Naive thymus-derived CD4-positive, alpha-beta T cell (primary cell): Measurements from ENCODE around the gene CORT. TPM values are rescaled to one million over a fixed set of nuclear protein-coding genes. Genes with fewer than 3 reads are reported as not detected.
"Not testable (repeated sequence)": the region's sequence is repeated elsewhere in the genome, so short reads cannot be mapped to it uniquely, and the experiment has no call there.

Experiments used
- ATAC-seq: fragments of 150-1000 bp; cut with Tn5 transposase; 2 replicates; pipeline ENCODE4 v1.10.0; 2021; ENCODE audit warnings: mild to moderate bottlenecking, moderate library complexity
- CTCF ChIA-PET: fragments of 350-600 bp; sonication (Branson Sonifier 250); formaldehyde crosslinking; loops from one replicate; lab custom pipeline; 2021; ENCODE audit warnings: antibody characterized with exemption; lab: Charles Lee
- POLR2A ChIA-PET: fragments of 350-600 bp; sonication (Branson Sonifier 250); formaldehyde crosslinking; loops from one replicate; lab custom pipeline; 2021; ENCODE audit warnings: antibody characterized with exemption, inconsistent platforms; lab: Charles Lee
- DNase-seq, 9 donors: peaks; one replicate each; pipeline versions ENCODE4 v3.0.0 to v3.0.0-alpha.2; 2020 to 2022; ENCODE audit warnings: mixed read lengths in 1 of 9
- H3K27ac ChIP-seq: one replicate; pipeline ENCODE4 v1.7.0; 2013; ENCODE audit warnings: mild to moderate bottlenecking, low read depth, low read length, moderate library complexity
- H3K27me3 ChIP-seq, 2 donors: one replicate each; pipeline ENCODE4 v1.7.0; 2013; ENCODE audit warnings: low read length in 2 of 2, mild to moderate bottlenecking in 2 of 2, moderate library complexity in 2 of 2; ENCODE audit not compliant: control insufficient read depth in 2 of 2, insufficient read depth in 2 of 2
- H3K36me3 ChIP-seq, 3 experiments: 1 replicate in 2 of 3; 2 replicates in 1 of 3; pipeline ENCODE4 v1.7.0; 2013; ENCODE audit warnings: low read length in 3 of 3, mild to moderate bottlenecking in 3 of 3, moderate library complexity in 1 of 3; ENCODE audit not compliant: insufficient read depth in 3 of 3, control insufficient read depth in 2 of 3
- H3K4me1 ChIP-seq, 2 donors: one replicate each; pipeline ENCODE4 v1.7.0; 2013; ENCODE audit warnings: low read length in 2 of 2, mild to moderate bottlenecking in 2 of 2, moderate library complexity in 1 of 2; ENCODE audit not compliant: control insufficient read depth in 2 of 2, insufficient read depth in 2 of 2
- H3K4me3 ChIP-seq: 2 replicates; pipeline ENCODE4 v1.7.0; 2013; ENCODE audit warnings: mild to moderate bottlenecking, low read length
- H3K9me3 ChIP-seq, 3 experiments: 1 replicate in 2 of 3; 2 replicates in 1 of 3; pipeline ENCODE4 v1.7.0; 2013; ENCODE audit warnings: low read length in 3 of 3; ENCODE audit not compliant: control insufficient read depth in 2 of 3
- H3K27ac Mint-ChIP-seq, 9 donors: one replicate each; pipeline ENCODE4 v1.8.0; 2020 to 2022; ENCODE audit warnings: mixed read lengths in 9 of 9, mild to moderate bottlenecking in 8 of 9, moderate library complexity in 5 of 9, inconsistent platforms in 2 of 9
- H3K27me3 Mint-ChIP-seq, 5 donors: one replicate each; pipeline ENCODE4 v1.8.0; 2021 to 2022; ENCODE audit warnings: mixed read lengths in 5 of 5, mild to moderate bottlenecking in 1 of 5
- H3K36me3 Mint-ChIP-seq, 5 donors: one replicate each; pipeline ENCODE4 v1.8.0; 2020 to 2022; ENCODE audit warnings: mixed read lengths in 5 of 5, mild to moderate bottlenecking in 3 of 5, inconsistent platforms in 1 of 5
- H3K4me1 Mint-ChIP-seq, 7 donors: one replicate each; pipeline ENCODE4 v1.8.0; 2020 to 2022; ENCODE audit warnings: mixed read lengths in 7 of 7, mild to moderate bottlenecking in 3 of 7, inconsistent platforms in 1 of 7
- H3K4me3 Mint-ChIP-seq, 10 donors: one replicate each; pipeline ENCODE4 v1.8.0; 2020 to 2022; ENCODE audit warnings: mild to moderate bottlenecking in 10 of 10, mixed read lengths in 10 of 10, moderate library complexity in 6 of 10, inconsistent platforms in 2 of 10
- H3K9me3 Mint-ChIP-seq, 11 donors: one replicate each; pipeline ENCODE4 v1.8.0; 2020 to 2022; ENCODE audit warnings: mixed read lengths in 11 of 11, mild to moderate bottlenecking in 4 of 11, inconsistent platforms in 1 of 11, moderate library complexity in 1 of 11
- intact Hi-C, 2 donors: fragments of 100-400 bp; cut with micrococcal nuclease; formaldehyde crosslinking; loops; one replicate each; pipeline ENCODE4 v1.15.1; 2023
- polyA plus RNA-seq, 2 donors: library from polyadenylated mRNA; unstranded; fragments of 300-500 nt; fragmentation: Illumina TruSeq; gene quantifications; one replicate each; pipeline ENCODE4 v1.2.3, GENCODE V29; 2021
- total RNA-seq, 6 experiments: library from RNA in 5 of 6; stranded (reverse) in 5 of 6; gene quantifications; 1 replicate in 5 of 6; 2 replicates in 1 of 6; pipeline ENCODE4 v1.2.3 and lab custom pipeline; 2021 to 2026

Gene CORT
- total and polyA plus RNA-seq, 7 experiments from 2014 or later = 0.27 to 0.90 TPM; not detected in 5

GRCh38 chr1:10418741-10419140 is 31.1 kb upstream of the CORT start:
- H3K36me3 ChIP-seq = peaks cover 0 to 48% (median 3%) of the 10 kb centered on the region in 3 experiments
- ATAC-seq = not testable (repeated sequence)
- H3K36me3 Mint-ChIP-seq = peaks cover 7 to 51% (median 20%) of the 10 kb centered on the region in 5 donors

GRCh38 chr1:10419351-10419750 is 30.5 kb upstream of the CORT start:
- intact Hi-C loops = no loop called here
- no peak overlapping the region for H3K27ac ChIP-seq
- H3K36me3 Mint-ChIP-seq = peaks cover 7 to 46% (median 20%) of the 10 kb centered on the region in 5 donors
- no peaks in the 10 kb centered on the region for H3K4me1 ChIP-seq
- H3K27ac Mint-ChIP-seq = peak overlapping the region in 1 of 9 donors; percentile 49
- H3K4me1 Mint-ChIP-seq = peaks cover 0 to 15% (median 7%) of the 10 kb centered on the region in 7 donors
- no peaks in the 10 kb centered on the region for H3K27me3 ChIP-seq
- no peak overlapping the region for H3K4me3 Mint-ChIP-seq
- no peak for DNase-seq
- peaks cover 0 to 47% (median 3%) of the 10 kb centered on the region in 3 experiments for H3K36me3 ChIP-seq
- H3K9me3 ChIP-seq = no peaks in the 10 kb centered on the region
- no peaks in the 10 kb centered on the region for H3K9me3 Mint-ChIP-seq
- ATAC-seq = no peak
- H3K27me3 Mint-ChIP-seq = no peaks in the 10 kb centered on the region
- no peak overlapping the region for H3K4me3 ChIP-seq
- CTCF ChIA-PET = no interaction called here
- POLR2A ChIA-PET = no interaction called here

More at GRCh38 chr1:10418741-10419140, 31.1 kb upstream of the CORT start:
- CTCF ChIA-PET = interaction anchor here (0.7 to 1.0 kb wide), 2 partner anchors 11 to 414 kb away, joined by 4 to 9 read pairs; no protein-coding TSS in a partner anchor
- DNase-seq, H3K27ac ChIP-seq, H3K4me3 Mint-ChIP-seq, H3K4me3 ChIP-seq, H3K27ac Mint-ChIP-seq, H3K27me3 Mint-ChIP-seq, POLR2A ChIA-PET, H3K27me3 ChIP-seq, intact Hi-C loops, H3K9me3 ChIP-seq, H3K9me3 Mint-ChIP-seq, H3K4me1 ChIP-seq: not testable (repeated sequence)
- H3K4me1 Mint-ChIP-seq = peaks cover 0 to 17% (median 7%) of the 10 kb centered on the region in 7 donors

GRCh38 chr1:10421637-10422036 is 28.2 kb upstream of the CORT start:
- intact Hi-C loops = no loop called here
- H3K27me3 Mint-ChIP-seq = no peaks in the 10 kb centered on the region
- H3K9me3 Mint-ChIP-seq = no peaks in the 10 kb centered on the region
- no peaks in the 10 kb centered on the region for H3K4me1 ChIP-seq
- DNase-seq (no peak), ATAC-seq (no peak)
- ChIA-PET POLR2A (no interaction called here), CTCF (no interaction called here)
- no peak overlapping the region for H3K4me3 ChIP-seq
- H3K4me3 Mint-ChIP-seq = no peak overlapping the region
- H3K27ac ChIP-seq = no peak overlapping the region
- H3K27ac Mint-ChIP-seq = no peak overlapping the region
- no peaks in the 10 kb centered on the region for H3K27me3 ChIP-seq
- H3K36me3 Mint-ChIP-seq = peaks cover 7 to 34% (median 15%) of the 10 kb centered on the region in 5 donors
- H3K4me1 Mint-ChIP-seq = no peaks in the 10 kb centered on the region
- H3K9me3 ChIP-seq = no peaks in the 10 kb centered on the region
- H3K36me3 ChIP-seq = peaks cover 0 to 37% (median 3%) of the 10 kb centered on the region in 3 experiments

GRCh38 chr1:10424034-10424433 is 25.8 kb upstream of the CORT start:
- DNase-seq (no peak), ATAC-seq (no peak)
- H3K9me3 Mint-ChIP-seq = no peaks in the 10 kb centered on the region
- ChIA-PET POLR2A (no interaction called here), CTCF (interaction anchor here (1.0 kb wide), 1 partner anchor 215 kb away, joined by 3 read pairs; no protein-coding TSS in a partner anchor)
- intact Hi-C loops = loop anchor here in 1 of 2 donors (1.0 kb wide), 1 partner anchor 47 kb away; no protein-coding TSS in a partner anchor
- H3K4me1 ChIP-seq = no peaks in the 10 kb centered on the region
- no peak overlapping the region for H3K4me3 ChIP-seq
- no peak overlapping the region for H3K4me3 Mint-ChIP-seq
- peaks cover 6 to 15% (median 9%) of the 10 kb centered on the region in 5 donors for H3K36me3 Mint-ChIP-seq
- no peaks in the 10 kb centered on the region for H3K27me3 ChIP-seq
- peaks cover 0 to 8% (median 3%) of the 10 kb centered on the region in 7 donors for H3K4me1 Mint-ChIP-seq
- H3K27ac Mint-ChIP-seq = no peak overlapping the region
- H3K9me3 ChIP-seq = no peaks in the 10 kb centered on the region
- peaks cover 0 to 16% (median 3%) of the 10 kb centered on the region in 3 experiments for H3K36me3 ChIP-seq
- no peak overlapping the region for H3K27ac ChIP-seq
- H3K27me3 Mint-ChIP-seq = no peaks in the 10 kb centered on the region

GRCh38 chr1:10424651-10425050 is 25.2 kb upstream of the CORT start:
- no peak overlapping the region for H3K4me3 Mint-ChIP-seq
- no peaks in the 10 kb centered on the region for H3K9me3 Mint-ChIP-seq
- ChIA-PET CTCF (interaction anchor here (0.7 to 1.0 kb wide), 2 partner anchors 84 to 215 kb away, joined by 3 read pairs; no protein-coding TSS in a partner anchor), POLR2A (no interaction called here)
- no peaks in the 10 kb centered on the region for H3K27me3 ChIP-seq
- H3K4me1 Mint-ChIP-seq = peaks cover 0 to 10% (median 4%) of the 10 kb centered on the region in 7 donors
- H3K27me3 Mint-ChIP-seq = no peaks in the 10 kb centered on the region
- DNase-seq (no peak), ATAC-seq (no peak)
- H3K36me3 Mint-ChIP-seq = peaks cover 3 to 10% (median 3%) of the 10 kb centered on the region in 5 donors
- peaks cover 0 to 10% (median 0%) of the 10 kb centered on the region in 3 experiments for H3K36me3 ChIP-seq
- H3K27ac ChIP-seq = no peak overlapping the region
- no peaks in the 10 kb centered on the region for H3K9me3 ChIP-seq
- H3K27ac Mint-ChIP-seq = no peak overlapping the region
- H3K4me3 ChIP-seq = no peak overlapping the region
- intact Hi-C loops = loop anchor here in 1 of 2 donors (1.0 kb wide), 1 partner anchor 47 kb away; no protein-coding TSS in a partner anchor
- H3K4me1 ChIP-seq = peaks cover 0 to 3% of the 10 kb centered on the region in 2 donors

GRCh38 chr1:10425826-10426534 is 23.9 kb upstream of the CORT start:
- H3K4me1 ChIP-seq, H3K4me3 Mint-ChIP-seq, H3K4me3 ChIP-seq, H3K27me3 ChIP-seq, intact Hi-C loops, H3K9me3 ChIP-seq, DNase-seq, ATAC-seq, H3K27ac ChIP-seq, H3K36me3 Mint-ChIP-seq, H3K36me3 ChIP-seq, H3K27me3 Mint-ChIP-seq, POLR2A ChIA-PET, H3K9me3 Mint-ChIP-seq: not testable (repeated sequence)
- Mint-ChIP-seq H3K4me1 (peaks cover 0 to 17% (median 14%) of the 10 kb centered on the region in 7 donors), H3K27ac (peak overlapping the region in 1 of 9 donors; percentile 9)
- CTCF ChIA-PET = interaction anchor here (1.2 to 1.5 kb wide), 2 partner anchors 216 to 439 kb away, joined by 3 read pairs; partner anchors contain the start of gene KIF1B
